Measurements from ENCODE around the gene REXO2. TPM values are rescaled to one million over a fixed set of nuclear protein-coding genes. Genes with fewer than 3 reads are reported as not detected.
A peak's percentile ranks its signal among the peaks of the same experiment; 100 is the strongest.

The REXO2 gene
- total RNA-seq, 1 donor from 2014 or later, result 98.9 TPM

DNA sequence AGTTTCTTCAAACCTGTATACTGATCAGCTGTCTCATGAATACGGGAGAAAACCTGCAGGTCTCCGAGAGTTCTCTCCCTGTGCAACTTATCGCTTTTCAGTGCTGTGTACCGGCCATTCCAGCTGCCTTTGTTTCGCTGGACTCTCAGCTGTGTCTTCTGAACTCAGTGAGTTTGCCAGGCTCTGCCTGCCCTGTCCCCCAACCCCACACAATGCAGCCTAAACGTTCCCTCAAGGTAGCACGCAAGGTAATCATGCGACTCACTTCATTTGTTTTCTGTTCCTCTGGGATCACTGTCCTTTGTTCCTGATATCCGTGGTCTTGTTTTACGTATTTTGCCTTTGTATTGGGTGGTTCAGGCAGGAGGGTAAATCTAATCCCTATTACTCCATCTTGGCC is 25.3 kb upstream of the REXO2 start:
- no peak overlapping the region for H3K27ac Mint-ChIP-seq
- no peaks in the 10 kb centered on the region for H3K27me3 Mint-ChIP-seq (ENCODE audit: low read depth)
- intact Hi-C loops (cut with micrococcal nuclease), result no loop called here
- peaks cover 2% of the 10 kb centered on the region for H3K4me1 Mint-ChIP-seq (ENCODE audit: low read depth)
- no peak overlapping the region for H3K4me3 Mint-ChIP-seq (ENCODE audit: low read depth)
- no peak for DNase-seq (ENCODE audit: low spot score)
- no peaks in the 10 kb centered on the region for H3K9me3 Mint-ChIP-seq
- peaks cover 18% of the 10 kb centered on the region for H3K36me3 Mint-ChIP-seq (ENCODE audit: low read depth)

DNA sequence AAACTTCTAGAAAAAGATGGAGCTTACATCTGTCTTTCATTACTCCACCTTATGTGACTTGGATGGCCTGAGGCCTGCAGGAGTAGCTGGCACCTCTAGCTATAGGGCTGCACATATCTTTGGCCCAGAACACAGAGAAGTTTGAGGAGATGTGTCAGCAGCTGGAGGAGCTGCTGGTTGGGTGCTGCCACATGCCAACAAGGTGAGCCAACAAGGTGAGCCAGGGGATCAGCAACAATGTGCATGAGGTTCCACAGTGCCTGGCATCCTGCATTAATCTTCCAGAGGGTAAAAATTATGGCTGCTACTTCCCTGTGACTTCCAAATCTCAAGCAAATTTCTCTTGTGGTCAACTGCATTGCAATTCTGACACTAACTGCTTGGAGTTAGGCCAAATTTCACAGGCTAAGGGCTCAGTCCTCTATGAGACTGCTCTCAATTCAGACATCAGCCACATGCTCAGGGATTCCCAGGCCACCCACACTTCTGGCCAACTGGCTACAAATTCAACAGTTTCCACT is 22.8 kb upstream of the REXO2 start:
- intact Hi-C loops (cut with micrococcal nuclease), result no loop called here
- no peak overlapping the region for H3K27ac Mint-ChIP-seq
- no peaks in the 10 kb centered on the region for H3K9me3 Mint-ChIP-seq
- no peaks in the 10 kb centered on the region for H3K36me3 Mint-ChIP-seq (ENCODE audit: low read depth)
- no peaks in the 10 kb centered on the region for H3K27me3 Mint-ChIP-seq (ENCODE audit: low read depth)
- H3K4me3 Mint-ChIP-seq (ENCODE audit: low read depth), result no peak overlapping the region
- no peak for DNase-seq (ENCODE audit: low spot score)
- H3K4me1 Mint-ChIP-seq (ENCODE audit: low read depth), result peaks cover 2% of the 10 kb centered on the region

DNA sequence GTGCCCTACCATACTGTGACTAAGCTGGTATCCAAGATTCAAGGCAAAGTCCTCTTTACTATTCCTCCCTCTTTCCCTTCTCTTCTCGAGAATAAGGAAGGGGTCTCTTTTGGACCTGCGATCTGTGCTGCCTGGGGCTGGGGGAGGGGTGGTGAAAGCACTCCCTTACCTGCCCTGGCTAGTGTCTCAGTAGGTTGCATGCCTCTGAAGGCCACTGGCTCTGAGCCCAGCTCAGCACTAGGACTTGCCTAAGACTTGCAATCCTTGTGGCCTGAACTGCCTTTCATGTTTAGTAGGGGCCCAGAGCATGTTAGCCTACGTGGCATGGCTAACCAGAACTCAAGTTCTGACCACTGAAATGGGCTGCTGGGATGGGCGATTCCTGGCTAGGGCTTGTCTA is 13.0 kb upstream of the REXO2 start:
- peaks cover 13% of the 10 kb centered on the region for H3K9me3 Mint-ChIP-seq
- no peak for DNase-seq (ENCODE audit: low spot score)
- intact Hi-C loops (cut with micrococcal nuclease), result no loop called here
- H3K4me1 Mint-ChIP-seq (ENCODE audit: low read depth), result peaks cover 7% of the 10 kb centered on the region
- no peak overlapping the region for H3K27ac Mint-ChIP-seq
- no peak overlapping the region for H3K4me3 Mint-ChIP-seq (ENCODE audit: low read depth)
- H3K36me3 Mint-ChIP-seq (ENCODE audit: low read depth), result peaks cover 3% of the 10 kb centered on the region
- no peaks in the 10 kb centered on the region for H3K27me3 Mint-ChIP-seq (ENCODE audit: low read depth)

DNA sequence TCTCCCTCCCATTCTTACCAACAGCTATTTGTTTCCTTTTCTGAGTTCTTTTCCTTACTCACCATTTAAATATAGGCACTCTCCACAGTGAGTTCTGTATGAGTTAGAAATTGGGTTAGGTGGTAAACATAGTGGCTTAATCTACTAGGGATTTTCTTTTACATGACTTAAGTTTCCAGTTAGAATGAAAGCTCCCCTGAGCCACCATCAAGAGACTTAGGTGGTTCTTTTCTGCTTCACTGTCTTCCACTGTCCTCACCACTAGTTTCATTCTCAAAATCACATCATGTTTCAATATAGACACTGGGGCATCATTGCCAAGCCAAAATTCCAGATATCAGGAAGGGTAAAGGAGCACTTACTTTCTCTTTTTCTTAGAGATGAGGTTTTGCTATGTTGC is 9.0 kb upstream of the REXO2 start:
- Mint-ChIP-seq H3K27ac (no peak overlapping the region), H3K4me3 (ENCODE audit: low read depth) (no peak overlapping the region), H3K27me3 (ENCODE audit: low read depth) (no peaks in the 10 kb centered on the region), H3K36me3 (ENCODE audit: low read depth) (no peaks in the 10 kb centered on the region), H3K4me1 (ENCODE audit: low read depth) (peaks cover 7% of the 10 kb centered on the region), H3K9me3 (no peaks in the 10 kb centered on the region)
- DNase-seq (ENCODE audit: low spot score), result no peak
- intact Hi-C loops (cut with micrococcal nuclease), result no loop called here

DNA sequence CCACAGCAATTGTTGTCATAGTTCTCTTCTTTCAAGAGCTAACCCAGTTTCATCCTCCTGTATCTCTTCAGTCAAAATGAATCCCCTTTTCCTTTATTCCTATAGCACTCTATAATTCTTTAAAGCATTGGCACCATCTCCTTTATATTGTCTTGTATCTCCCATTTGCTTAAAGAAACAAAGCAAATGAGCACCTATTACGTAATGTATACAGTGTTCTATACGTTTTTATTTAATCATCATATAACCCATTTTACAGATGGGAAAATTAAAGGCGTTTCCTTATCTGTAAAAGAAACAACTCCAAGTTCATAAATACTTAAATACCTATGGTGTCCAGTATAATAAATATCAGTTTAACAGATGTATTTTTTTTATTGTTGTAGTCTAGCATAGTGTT is 6.4 kb upstream of the REXO2 start:
- H3K27ac Mint-ChIP-seq, result no peak overlapping the region
- no peak for DNase-seq (ENCODE audit: low spot score)
- peaks cover 7% of the 10 kb centered on the region for H3K4me1 Mint-ChIP-seq (ENCODE audit: low read depth)
- H3K9me3 Mint-ChIP-seq, result no peaks in the 10 kb centered on the region
- H3K27me3 Mint-ChIP-seq (ENCODE audit: low read depth), result no peaks in the 10 kb centered on the region
- H3K36me3 Mint-ChIP-seq (ENCODE audit: low read depth), result no peaks in the 10 kb centered on the region
- intact Hi-C loops (cut with micrococcal nuclease), result no loop called here
- no peak overlapping the region for H3K4me3 Mint-ChIP-seq (ENCODE audit: low read depth)

DNA sequence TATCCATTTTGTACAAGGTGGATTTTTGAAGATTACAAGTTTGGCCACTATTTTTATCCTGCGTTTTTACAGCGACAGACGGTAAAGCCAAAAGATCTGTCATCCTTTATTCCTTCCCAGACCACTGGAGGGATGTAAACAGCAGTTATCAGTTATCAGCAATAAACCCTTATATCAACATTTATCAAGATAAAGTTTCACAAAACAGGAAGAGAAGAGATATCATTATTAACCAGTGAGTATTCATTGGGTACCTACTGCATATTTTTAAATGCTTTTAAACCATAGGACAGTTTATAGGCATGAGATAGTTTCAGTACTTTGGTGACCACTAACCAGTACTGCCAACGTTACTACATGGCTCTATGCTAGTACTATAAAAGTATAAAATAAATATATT is 5.9 kb upstream of the REXO2 start:
- Mint-ChIP-seq H3K9me3 (no peaks in the 10 kb centered on the region), H3K4me1 (ENCODE audit: low read depth) (peaks cover 7% of the 10 kb centered on the region), H3K27me3 (ENCODE audit: low read depth) (no peaks in the 10 kb centered on the region), H3K4me3 (ENCODE audit: low read depth) (no peak overlapping the region), H3K36me3 (ENCODE audit: low read depth) (no peaks in the 10 kb centered on the region), H3K27ac (no peak overlapping the region)
- DNase-seq (ENCODE audit: low spot score), result no peak
- intact Hi-C loops (cut with micrococcal nuclease), result no loop called here

DNA sequence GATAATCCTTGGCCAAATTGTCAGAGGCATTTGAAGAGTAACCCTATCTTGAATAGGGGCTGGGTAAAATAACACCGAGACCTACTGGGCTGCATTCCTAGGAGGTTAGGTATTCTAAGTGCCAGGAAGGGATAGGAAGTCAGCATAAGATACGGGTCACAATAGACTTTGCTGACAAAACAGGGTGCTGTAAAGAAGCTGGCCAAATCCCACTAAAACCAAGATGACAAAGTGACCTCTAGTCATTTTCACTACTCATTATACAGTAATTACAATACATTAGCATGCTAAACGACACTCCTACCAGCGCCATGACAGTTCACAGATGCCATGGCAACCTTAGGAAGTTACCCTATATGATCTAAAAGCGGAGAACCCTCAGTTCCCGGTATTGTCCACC is 964 bp upstream of the REXO2 start:
- no peaks in the 10 kb centered on the region for H3K9me3 Mint-ChIP-seq
- H3K4me3 Mint-ChIP-seq (ENCODE audit: low read depth), result no peak overlapping the region

DNA sequence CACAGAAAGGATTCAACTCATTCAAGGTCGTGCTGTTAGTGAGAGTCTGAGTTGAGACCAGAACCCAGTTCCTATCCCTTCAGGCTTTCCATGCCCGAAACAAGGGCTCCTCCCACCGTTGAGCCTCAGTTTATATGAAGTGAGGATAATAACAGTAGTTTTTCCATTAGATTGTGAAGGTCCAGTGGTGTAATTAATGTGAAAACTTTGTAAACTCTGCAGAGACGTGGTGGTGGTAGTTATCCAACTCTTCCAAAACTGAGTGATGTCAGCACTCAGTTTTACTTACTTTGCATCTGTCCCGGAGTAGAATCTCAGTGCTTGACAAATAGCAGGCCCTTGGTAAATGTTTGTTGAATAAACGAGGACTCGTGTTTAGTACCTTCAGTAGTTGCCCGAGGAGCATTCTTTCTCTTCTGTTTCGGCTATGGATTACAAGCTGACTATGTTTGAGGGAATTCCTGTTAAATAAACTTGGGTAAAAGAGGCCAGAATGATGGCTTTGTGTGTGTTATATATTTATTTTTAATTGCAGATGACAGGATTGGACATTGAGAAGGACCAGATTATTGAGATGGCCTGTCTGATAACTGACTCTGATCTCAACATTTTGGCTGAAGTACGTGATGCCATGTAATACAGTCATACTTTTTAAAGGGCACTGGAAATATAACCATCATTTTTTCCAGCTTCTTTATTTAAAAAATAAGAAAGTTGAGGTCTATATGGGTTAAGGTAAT is 1.0 kb downstream of the REXO2 start:
- peaks cover 36% of the 10 kb centered on the region for H3K36me3 Mint-ChIP-seq (ENCODE audit: low read depth)
- intact Hi-C loops (cut with micrococcal nuclease), result loop anchor here (1.0 to 5.0 kb wide), 2 partner anchors 40 to 93 kb away; partner anchors contain the start of genes C11orf71 and RBM7

More for the DNA sequence above, 964 bp upstream of the REXO2 start:
- Mint-ChIP-seq H3K27me3 (ENCODE audit: low read depth) (no peaks in the 10 kb centered on the region), H3K27ac (no peak overlapping the region), H3K4me1 (ENCODE audit: low read depth) (peaks cover 24% of the 10 kb centered on the region), H3K36me3 (ENCODE audit: low read depth) (peaks cover 17% of the 10 kb centered on the region)
- intact Hi-C loops (cut with micrococcal nuclease), result no loop called here
- no peak for DNase-seq (ENCODE audit: low spot score)

DNA sequence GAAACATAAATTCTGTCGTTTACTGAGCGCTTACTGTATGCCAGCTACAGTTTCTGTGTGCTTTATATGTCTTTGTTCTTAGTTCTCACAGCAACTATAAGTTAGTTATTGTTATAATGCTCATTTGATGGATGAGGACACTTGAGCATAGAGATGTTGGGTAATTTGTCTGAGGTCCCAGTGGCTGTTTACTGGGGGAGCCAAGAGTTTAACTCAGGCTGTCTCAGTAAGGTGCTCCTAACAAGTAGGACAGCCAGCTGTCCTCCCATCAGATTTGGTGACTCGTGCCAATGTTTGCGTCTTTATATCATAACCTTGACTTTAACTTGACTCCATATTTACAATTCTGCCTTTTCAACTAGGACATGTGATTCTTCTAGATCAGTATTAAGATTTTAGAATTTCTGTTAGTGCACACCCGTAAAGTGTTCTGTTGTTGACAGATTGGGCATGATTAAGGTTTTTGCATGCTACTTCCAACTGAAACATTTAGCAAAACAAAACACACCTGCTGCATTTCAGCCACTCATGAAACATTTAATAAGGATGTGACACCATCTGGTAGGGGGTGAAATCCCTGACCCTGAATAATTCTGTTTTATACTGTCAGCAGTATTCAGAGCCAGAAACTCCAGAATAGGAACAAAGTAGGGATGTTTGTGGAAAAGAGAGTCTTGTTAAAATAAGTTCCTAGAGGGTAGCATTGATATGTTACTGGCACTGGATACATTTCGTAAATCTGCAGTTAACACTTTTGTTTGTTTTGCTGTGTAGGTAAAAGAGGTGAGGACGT is 1.9 kb downstream of the REXO2 start:
- H3K27me3 Mint-ChIP-seq (ENCODE audit: low read depth), result no peaks in the 10 kb centered on the region
- peak overlapping the region; percentile 18 for H3K4me3 Mint-ChIP-seq (ENCODE audit: low read depth)
- peak overlapping the region; percentile 28 for H3K27ac Mint-ChIP-seq
- no peaks in the 10 kb centered on the region for H3K9me3 Mint-ChIP-seq
- intact Hi-C loops (cut with micrococcal nuclease), result loop anchor here (1.0 to 5.0 kb wide), 2 partner anchors 41 to 94 kb away; partner anchors contain the start of genes C11orf71 and RBM7
- H3K4me1 Mint-ChIP-seq (ENCODE audit: low read depth), result peaks cover 24% of the 10 kb centered on the region
- DNase-seq (ENCODE audit: low spot score), result no peak
- peaks cover 41% of the 10 kb centered on the region for H3K36me3 Mint-ChIP-seq (ENCODE audit: low read depth)

More for the DNA sequence above, 1.0 kb downstream of the REXO2 start:
- Mint-ChIP-seq H3K27me3 (ENCODE audit: low read depth) (no peaks in the 10 kb centered on the region), H3K9me3 (no peaks in the 10 kb centered on the region), H3K4me3 (ENCODE audit: low read depth) (peak overlapping the region; percentile 92), H3K27ac (peak overlapping the region; percentile 90), H3K4me1 (ENCODE audit: low read depth) (peaks cover 24% of the 10 kb centered on the region)
- no peak for DNase-seq (ENCODE audit: low spot score)

DNA sequence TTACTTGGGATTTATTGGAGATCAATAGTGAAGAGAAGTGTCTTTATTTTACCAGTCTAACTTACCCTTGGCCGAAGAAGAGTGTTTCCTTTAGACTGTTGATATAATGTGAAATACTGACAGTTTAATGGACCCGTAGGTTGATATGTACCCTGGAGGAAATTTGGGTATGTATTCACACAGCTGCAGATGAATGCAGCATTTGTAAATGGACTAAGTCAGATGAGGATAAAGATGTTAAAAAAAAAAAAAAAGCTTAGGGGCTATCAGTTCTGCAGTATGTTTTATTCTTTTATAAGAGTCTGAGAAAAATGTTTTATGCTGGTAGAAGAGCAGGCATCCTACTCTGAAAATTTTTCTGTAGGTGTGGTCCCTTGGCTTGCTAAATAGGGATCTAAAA is 2.7 kb downstream of the REXO2 start:
- DNase-seq (ENCODE audit: low spot score), result no peak
- H3K4me3 Mint-ChIP-seq (ENCODE audit: low read depth), result no peak overlapping the region
- H3K36me3 Mint-ChIP-seq (ENCODE audit: low read depth), result peaks cover 47% of the 10 kb centered on the region
- peaks cover 24% of the 10 kb centered on the region for H3K4me1 Mint-ChIP-seq (ENCODE audit: low read depth)
- intact Hi-C loops (cut with micrococcal nuclease), result loop anchor here (5.0 kb wide), 1 partner anchor 95 kb away; no protein-coding TSS in a partner anchor
- no peak overlapping the region for H3K27ac Mint-ChIP-seq
- no peaks in the 10 kb centered on the region for H3K9me3 Mint-ChIP-seq
- no peaks in the 10 kb centered on the region for H3K27me3 Mint-ChIP-seq (ENCODE audit: low read depth)

DNA sequence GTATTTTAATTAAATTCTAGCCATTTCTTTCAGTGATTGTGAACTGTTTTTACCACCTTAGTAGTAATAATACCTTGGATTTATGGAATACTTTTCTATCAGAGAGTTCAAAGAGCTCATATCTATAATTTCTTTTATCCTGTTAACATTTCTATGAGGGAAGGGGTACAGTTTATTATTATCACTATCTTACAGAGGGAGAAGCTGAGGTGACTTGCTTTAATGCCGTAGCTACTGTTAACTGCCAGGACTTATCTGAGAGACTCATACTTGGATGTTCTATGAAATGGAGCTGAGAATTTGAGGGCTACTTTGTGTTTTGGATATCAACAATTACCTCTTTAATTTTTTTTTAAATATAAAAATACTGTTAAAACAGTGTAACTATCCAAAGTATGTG is 3.3 kb downstream of the REXO2 start:
- no peaks in the 10 kb centered on the region for H3K27me3 Mint-ChIP-seq (ENCODE audit: low read depth)
- peaks cover 24% of the 10 kb centered on the region for H3K4me1 Mint-ChIP-seq (ENCODE audit: low read depth)
- intact Hi-C loops (cut with micrococcal nuclease), result loop anchor here (5.0 kb wide), 1 partner anchor 95 kb away; no protein-coding TSS in a partner anchor
- no peak for DNase-seq (ENCODE audit: low spot score)
- no peak overlapping the region for H3K27ac Mint-ChIP-seq
- no peaks in the 10 kb centered on the region for H3K9me3 Mint-ChIP-seq
- no peak overlapping the region for H3K4me3 Mint-ChIP-seq (ENCODE audit: low read depth)
- H3K36me3 Mint-ChIP-seq (ENCODE audit: low read depth), result peaks cover 53% of the 10 kb centered on the region

DNA sequence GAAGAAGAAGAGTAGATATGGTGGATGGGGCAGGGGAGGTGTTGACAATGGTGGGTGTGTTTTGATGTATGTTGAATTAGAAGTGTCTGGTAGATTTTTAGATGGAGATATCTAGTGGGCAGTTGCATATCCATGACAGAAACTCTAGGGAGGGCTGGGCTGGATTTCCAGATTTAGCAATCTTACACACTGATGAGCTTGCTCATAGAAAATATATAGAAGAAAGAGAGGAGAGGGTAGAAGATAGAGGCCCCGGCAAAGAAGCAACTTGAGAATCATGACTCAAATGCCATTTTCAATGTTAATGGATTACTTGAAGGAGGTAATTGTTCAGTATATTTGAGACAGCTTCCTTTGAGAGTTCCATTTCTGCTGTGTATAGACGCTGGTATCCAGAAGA is 8.2 kb downstream of the REXO2 start:
- Mint-ChIP-seq H3K4me3 (ENCODE audit: low read depth) (no peak overlapping the region), H3K27me3 (ENCODE audit: low read depth) (no peaks in the 10 kb centered on the region), H3K4me1 (ENCODE audit: low read depth) (peaks cover 2% of the 10 kb centered on the region), H3K27ac (no peak overlapping the region), H3K9me3 (no peaks in the 10 kb centered on the region), H3K36me3 (ENCODE audit: low read depth) (peaks cover 67% of the 10 kb centered on the region)
- intact Hi-C loops (cut with micrococcal nuclease), result no loop called here
- no peak for DNase-seq (ENCODE audit: low spot score)

DNA sequence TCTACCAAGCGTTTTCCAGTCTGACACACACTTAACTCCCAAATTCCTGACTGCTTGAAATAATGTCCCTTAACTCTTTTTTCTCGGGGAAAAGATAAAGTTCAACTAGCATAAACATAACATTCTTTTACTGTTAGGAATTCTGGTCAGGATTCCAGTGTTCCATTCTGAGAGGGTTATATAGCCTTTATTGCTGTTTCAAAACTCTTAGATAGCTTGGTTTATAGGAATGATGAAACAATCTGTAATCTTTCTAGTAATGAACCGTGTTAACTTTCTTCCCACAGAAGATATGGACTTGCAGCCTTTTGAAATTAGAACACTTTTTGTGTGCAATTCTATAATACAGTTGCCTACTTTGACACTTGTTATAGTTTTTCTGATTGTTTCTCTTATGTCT is 8.6 kb downstream of the REXO2 start:
- peaks cover 2% of the 10 kb centered on the region for H3K4me1 Mint-ChIP-seq (ENCODE audit: low read depth)
- H3K9me3 Mint-ChIP-seq, result no peaks in the 10 kb centered on the region
- H3K4me3 Mint-ChIP-seq (ENCODE audit: low read depth), result no peak overlapping the region
- H3K36me3 Mint-ChIP-seq (ENCODE audit: low read depth), result peaks cover 67% of the 10 kb centered on the region
- intact Hi-C loops (cut with micrococcal nuclease), result no loop called here
- no peaks in the 10 kb centered on the region for H3K27me3 Mint-ChIP-seq (ENCODE audit: low read depth)
- no peak for DNase-seq (ENCODE audit: low spot score)
- no peak overlapping the region for H3K27ac Mint-ChIP-seq

All from activated T-helper 2 cell treated with anti-CD3 and anti-CD28 coated beads, Interferon-gamma antibody, Interleukin-2, Interleukin-4, amounts not matched to agents 10 μg/mL and 5 μg/mL and 100 μg/mL, durations not matched to agents 14 hours and 24 hours and 36 hours (primary cell).